Stimulated activated CD4-positive, alpha-beta T cell treated with anti-CD3 and anti-CD28 coated beads, Interleukin-12 subunit alpha, Interleukin-12 subunit beta, amount 100 ng/mL, for 48 hours (primary cell): ENCODE results near the gene DIP2C.

ENCODE experiments used
- DNase-seq, 3 donors: peaks; one replicate each; pipeline ENCODE4 v3.0.0-alpha.2; 2020; ENCODE audit warnings: low read depth in 2 of 3, low spot score in 1 of 3

DIP2C gene

DNA sequence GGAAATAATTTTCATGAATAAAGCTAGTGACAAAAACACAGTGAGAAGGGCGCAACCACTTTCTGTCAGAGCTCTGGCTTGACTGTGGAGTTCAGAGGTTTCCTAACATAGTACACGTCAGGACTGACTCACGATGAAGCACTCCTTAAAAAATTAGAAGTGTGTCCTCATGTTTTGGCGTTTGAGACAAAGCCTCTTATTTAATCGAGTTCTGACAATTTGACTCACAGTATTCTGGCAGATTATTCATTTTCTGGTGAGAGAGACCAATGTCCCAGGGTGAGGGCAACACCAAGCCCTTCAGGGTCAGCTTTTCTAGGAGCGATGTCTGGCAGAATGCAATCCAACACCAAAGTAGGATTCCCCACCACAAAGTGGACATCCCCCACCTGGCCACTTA, 108.7 kb downstream of the DIP2C start:
- no peak for DNase-seq

DNA sequence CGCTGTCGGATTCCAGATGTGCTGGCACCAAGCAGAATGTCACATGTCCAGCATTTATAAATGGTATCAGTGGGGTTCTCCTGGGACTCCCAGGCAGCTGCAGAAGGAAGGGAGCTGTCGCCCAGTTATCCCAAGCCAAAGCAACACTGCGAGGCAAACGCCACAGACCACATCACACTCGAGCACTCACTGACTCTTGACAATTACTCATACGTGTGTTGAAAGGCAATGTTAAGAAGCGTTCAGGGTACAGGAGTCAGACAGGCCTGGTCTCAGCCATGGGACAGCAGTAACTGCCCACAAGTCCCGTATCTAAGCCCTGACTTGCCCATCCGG, 113.4 kb downstream of the DIP2C start:
- DNase-seq: no peak

DNA sequence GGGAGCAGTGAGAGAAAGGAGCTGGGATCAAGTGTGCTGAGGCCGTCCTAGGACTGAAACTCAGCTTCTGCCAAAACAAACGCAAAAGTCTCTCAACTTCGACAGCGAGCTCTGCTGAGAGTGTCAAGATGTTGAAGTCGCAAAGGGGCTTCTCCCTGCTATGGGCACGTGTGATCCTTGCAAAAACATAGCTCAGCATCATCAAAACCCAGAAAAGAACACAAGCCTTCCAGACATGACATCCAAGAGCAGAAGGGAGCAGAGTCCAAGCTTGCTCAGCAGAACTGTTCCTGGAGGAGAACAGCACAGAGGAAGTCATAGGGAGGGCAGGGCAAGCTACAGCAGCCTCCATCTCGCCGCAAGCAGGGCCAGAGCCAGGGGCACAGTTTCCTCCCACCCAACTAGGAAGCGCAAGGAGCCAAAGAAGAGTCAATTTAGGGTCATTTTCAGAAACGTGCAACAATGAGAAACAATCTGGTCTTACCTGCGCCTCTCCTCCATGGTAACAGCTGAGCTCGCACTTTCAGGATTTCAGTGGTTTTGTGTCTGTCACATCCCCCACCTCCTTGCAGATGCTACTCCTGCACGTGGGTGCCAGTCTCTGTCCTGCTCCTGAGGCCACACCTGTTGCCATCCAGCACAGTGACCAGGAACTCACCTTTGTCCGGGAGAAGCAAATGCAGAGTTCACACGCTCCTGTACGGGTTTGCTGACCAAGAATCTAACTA, 113.9 kb downstream of the DIP2C start:
- no peak for DNase-seq

- DNase-seq: no peak
These were observed 116.8 kb downstream of the DIP2C start for GRCh38 chr10:572696-573095.

GRCh38 chr10:571688-572451, 117.6 kb downstream of the DIP2C start:
- DNase-seq: no peak

- no peak for DNase-seq
These were observed 118.3 kb downstream of the DIP2C start for GRCh38 chr10:571166-571565.

GRCh38 chr10:570628-571163, 118.8 kb downstream of the DIP2C start:
- DNase-seq: no peak

GRCh38 chr10:569961-570627, 119.4 kb downstream of the DIP2C start:
- DNase-seq: no peak

GRCh38 chr10:568848-569247, 120.6 kb downstream of the DIP2C start:
- DNase-seq: no peak

GRCh38 chr10:567869-568268, 121.6 kb downstream of the DIP2C start:
- no peak for DNase-seq

GRCh38 chr10:566241-566885, 123.1 kb downstream of the DIP2C start:
- DNase-seq: no peak

DNA sequence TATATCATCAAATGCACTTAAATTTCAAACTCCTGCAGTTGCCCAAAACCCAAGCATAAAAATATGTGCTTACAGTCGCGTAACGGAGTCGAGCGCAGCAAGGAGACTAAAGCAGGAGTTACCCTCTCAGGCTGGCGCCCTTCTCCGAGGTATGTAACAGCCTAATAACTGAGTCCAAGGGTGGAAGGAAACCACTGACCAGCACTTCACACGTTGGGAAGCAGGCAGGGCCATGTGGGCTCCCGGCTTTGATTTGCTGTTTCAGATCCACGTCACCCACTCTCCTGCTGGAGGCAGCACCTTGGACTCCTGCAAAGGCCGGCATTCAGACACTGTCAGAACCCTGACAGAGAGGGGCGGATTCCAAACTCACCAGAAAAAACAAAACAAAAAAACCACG, 123.8 kb downstream of the DIP2C start:
- no peak for DNase-seq

GRCh38 chr10:565146-565545, 124.3 kb downstream of the DIP2C start:
- no peak for DNase-seq

DNA sequence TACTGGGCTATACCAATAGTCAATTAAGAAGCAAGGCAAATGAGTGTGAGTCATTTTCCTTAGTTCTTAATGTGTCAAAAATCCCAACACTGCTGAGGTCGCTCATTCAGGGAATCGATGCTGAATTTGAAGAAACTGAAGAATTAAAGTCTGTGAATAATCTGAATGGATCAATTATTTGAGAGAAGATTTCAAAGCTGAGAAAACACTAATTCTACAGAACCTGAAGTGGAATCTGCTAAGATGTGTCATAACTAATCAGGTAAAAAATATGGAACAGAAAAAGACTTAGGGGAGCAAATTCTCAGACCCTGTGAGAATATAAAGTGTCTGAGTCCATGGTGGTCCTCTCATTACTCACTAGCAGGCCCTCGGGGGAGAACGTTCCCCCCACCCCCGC, 125.6 kb downstream of the DIP2C start:
- DNase-seq: no peak

- no peak for DNase-seq
These were observed 127.3 kb downstream of the DIP2C start for GRCh38 chr10:562142-562541.

- DNase-seq: no peak
These were observed 127.7 kb downstream of the DIP2C start for GRCh38 chr10:561721-562120.

DNA sequence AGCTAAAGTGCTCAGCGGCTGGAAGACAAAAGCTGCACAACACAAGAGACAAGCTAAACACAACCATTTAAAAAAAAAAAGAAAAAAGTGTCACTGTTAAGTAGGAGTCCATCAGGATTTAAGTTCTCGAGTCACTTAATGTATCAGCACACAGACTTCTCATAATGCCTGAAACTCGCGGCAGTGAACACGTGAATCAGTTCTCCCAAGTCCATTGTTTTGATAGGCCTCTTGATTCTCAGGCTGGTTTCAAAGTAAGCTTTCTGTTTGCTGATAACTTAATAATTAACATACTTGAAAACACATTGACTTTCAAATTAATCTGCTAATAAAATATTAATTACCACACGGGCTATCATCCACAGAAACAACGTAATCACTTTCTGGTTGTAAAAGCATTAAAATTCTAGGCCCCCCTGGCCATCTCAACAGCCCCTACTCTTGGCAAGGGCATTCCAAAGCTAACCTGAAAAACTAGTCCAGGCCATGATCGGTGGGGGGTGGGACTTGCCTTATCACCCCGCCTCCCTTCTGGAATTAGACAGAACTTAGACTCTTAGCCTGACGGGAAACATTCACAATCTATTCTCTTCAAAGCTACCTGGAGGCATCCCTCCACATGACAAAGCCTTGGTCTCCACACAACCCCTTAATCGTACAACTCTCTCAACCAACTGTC, 129.0 kb downstream of the DIP2C start:
- DNase-seq: no peak

GRCh38 chr10:559767-560047, 129.8 kb downstream of the DIP2C start:
- no peak for DNase-seq

DNA sequence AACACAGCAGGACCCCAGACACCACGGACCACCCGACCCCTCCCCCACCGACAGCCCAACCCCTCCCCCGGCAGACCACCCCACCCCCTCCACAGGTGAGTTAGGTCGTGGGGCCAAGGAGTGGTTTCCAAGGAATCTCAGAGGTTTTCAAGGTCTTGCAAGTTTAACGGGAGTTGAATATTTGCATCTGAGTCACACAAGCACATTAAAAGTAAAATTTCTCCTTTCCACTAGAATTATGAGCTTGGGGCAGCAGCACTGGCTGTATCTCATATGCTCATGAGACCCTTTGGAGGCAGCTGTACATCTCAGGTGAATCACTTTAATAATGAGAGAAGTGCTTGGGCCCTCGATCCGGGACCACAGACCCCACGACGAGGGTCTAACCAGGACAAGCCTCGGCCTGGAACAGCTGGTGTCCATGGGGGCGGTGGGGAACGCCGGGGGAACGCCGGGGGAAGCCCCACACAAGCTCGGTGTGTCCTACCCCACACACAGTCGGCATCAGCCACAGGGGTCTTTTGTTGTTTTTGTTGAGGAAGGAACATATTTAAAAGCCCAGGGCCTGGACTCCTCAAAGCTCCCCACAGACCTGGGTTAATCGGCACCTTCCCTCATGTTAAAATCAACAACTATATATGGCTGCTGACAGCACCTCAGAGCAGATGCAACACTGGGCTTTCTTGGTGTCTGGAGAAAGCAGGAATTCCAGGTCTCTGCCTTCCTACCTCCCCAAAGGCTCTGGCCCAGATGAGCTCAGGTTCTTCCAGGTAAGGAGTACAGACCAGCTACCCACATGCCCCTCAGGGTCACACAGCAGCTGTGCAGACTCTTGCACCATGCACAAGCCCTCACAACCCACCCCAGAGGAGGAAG, 130.3 kb downstream of the DIP2C start:
- no peak for DNase-seq

DNA sequence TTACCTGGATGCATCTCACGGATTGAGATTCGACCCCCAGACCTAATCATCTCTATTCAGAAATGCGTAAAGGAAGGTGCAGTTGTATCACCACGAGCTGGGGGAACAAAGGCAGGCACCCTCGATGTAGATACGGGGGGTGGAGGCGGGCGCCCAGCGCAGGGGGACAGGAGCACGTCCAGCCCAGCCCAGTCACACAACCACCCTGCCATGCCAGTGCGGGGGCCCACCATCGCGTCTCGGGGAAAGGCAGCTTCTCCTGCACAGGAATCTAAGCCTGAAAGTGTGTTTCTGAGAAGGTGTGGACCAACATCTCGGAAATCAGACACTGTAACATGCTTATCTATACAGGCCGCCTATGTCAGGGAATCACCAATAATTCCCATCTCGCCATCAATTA, 131.1 kb downstream of the DIP2C start:
- DNase-seq: no peak
